Activated naive CD8-positive, alpha-beta T cell treated with anti-CD3 and anti-CD28 coated beads for 36 hours (primary cell): ENCODE measurements around the gene LMBR1L. TPM values are rescaled to one million over a fixed set of nuclear protein-coding genes. Genes with fewer than 3 reads are reported as not detected.
A peak's percentile ranks its signal among the peaks of the same experiment; 100 is the strongest.

ENCODE experiments used
- DNase-seq: peaks from one replicate; pipeline ENCODE4 v3.0.0; 2021
- H3K27ac Mint-ChIP-seq: one replicate; pipeline ENCODE4 v1.8.0; 2022; ENCODE audit warnings: mild to moderate bottlenecking, moderate library complexity, mixed read lengths
- H3K27me3 Mint-ChIP-seq: one replicate; pipeline ENCODE4 v1.8.0; 2022; ENCODE audit warnings: mild to moderate bottlenecking, mixed read lengths
- H3K36me3 Mint-ChIP-seq: one replicate; pipeline ENCODE4 v1.8.0; 2021; ENCODE audit warnings: mild to moderate bottlenecking, mixed read lengths
- H3K4me1 Mint-ChIP-seq: one replicate; pipeline ENCODE4 v1.8.0; 2021; ENCODE audit warnings: mixed read lengths
- H3K4me3 Mint-ChIP-seq: one replicate; pipeline ENCODE4 v1.8.0; 2022; ENCODE audit warnings: mild to moderate bottlenecking, moderate library complexity, mixed read lengths
- H3K9me3 Mint-ChIP-seq: one replicate; pipeline ENCODE4 v1.8.0; 2022; ENCODE audit warnings: mixed read lengths
- total RNA-seq, 2 experiments: library from RNA; stranded (reverse); gene quantifications; one replicate each; pipeline ENCODE4 v1.2.3, GENCODE V29; 2021

Gene LMBR1L
- total RNA-seq, 2 experiments from 2014 or later, result 21.9 to 25.4 TPM

DNA sequence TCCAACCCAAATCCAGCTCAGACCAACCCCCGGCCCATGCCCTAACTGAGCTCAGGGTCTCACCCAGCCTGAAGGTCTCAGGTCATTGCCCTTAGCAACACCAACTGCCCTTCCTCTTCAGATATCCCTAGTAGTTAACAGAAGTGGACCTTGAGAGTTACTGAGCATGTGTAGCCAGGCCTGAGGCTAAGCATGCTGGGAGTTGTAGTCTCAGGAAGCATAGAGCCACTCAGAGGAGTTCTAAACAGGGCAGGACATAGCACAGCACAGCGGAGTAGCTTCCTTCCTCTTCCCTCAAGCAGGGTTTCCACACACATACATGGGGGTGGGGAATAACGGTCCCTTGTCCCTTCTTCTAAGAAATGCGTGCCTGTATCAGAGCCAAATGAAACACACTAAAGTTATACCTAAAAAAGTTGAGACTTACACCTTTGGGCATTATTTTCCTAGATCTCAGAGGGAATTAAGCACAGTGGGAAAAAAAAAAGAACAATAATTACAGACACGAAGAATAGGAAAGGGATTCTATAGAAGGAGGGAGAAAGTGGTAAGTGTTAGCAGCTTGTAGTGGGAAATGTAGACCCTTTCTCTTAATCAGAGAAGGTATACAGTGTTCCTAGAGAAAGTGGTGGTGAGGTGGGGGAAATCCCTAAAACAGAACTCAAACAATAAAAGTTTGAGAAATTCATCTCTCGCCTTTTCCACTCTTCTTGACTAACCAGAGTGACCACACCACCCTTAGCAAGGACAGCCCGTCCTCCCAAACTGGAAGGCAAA is 54.5 kb downstream of the LMBR1L start:
- DNase-seq, result peak; percentile 52
- Mint-ChIP-seq H3K27me3 (no peaks in the 10 kb centered on the region), H3K4me3 (peak overlapping the region; percentile 96), H3K27ac (peak overlapping the region; percentile 74), H3K36me3 (peaks cover 20% of the 10 kb centered on the region), H3K9me3 (no peaks in the 10 kb centered on the region), H3K4me1 (peaks cover 41% of the 10 kb centered on the region)

DNA sequence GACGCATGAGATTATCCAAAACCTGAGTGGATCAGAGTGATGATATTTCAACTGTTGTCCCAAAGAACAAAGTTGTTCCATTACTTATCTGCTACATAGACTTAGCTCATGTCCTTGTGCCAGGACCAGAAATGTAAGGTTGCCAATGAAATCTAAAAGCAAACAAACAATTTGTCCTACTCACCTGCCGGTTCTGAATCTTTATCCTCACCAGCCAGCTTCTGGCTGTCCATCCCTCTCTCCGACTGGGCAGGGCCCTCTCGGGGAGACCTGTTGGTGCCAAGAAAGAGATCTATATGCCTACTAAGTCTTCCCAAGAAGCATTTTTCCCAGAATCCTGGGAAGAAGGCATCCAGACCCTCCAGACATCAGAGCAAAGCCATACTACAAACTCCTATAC is 55.6 kb downstream of the LMBR1L start:
- H3K4me3 Mint-ChIP-seq, result peak overlapping the region; percentile 26
- peaks cover 25% of the 10 kb centered on the region for H3K36me3 Mint-ChIP-seq
- H3K27me3 Mint-ChIP-seq, result no peaks in the 10 kb centered on the region
- DNase-seq, result no peak
- peak overlapping the region; percentile 3 for H3K27ac Mint-ChIP-seq
- H3K4me1 Mint-ChIP-seq, result peaks cover 40% of the 10 kb centered on the region
- H3K9me3 Mint-ChIP-seq, result no peaks in the 10 kb centered on the region

DNA sequence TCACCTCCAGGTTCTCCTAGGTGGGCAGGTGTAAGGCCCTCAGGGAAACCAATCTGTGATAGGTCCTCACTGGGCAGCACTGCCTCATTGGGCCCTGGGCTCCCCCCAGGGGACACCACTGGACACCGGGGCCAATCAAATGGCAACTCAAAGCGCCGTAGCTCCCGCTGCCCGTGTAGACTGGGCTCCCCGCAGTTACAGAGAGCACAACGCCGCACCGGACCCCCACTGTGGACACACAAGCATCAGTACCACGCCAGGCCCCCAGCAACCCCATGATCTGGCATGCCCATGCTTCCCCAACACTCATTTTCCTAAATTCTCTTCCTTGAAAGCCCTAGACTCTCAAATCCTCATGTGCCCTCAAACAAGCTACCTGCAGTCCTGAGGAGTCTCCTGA is 56.1 kb downstream of the LMBR1L start:
- DNase-seq, result no peak
- no peaks in the 10 kb centered on the region for H3K9me3 Mint-ChIP-seq
- peak overlapping the region; percentile 3 for H3K27ac Mint-ChIP-seq
- H3K27me3 Mint-ChIP-seq, result no peaks in the 10 kb centered on the region
- no peak overlapping the region for H3K4me3 Mint-ChIP-seq
- H3K36me3 Mint-ChIP-seq, result peaks cover 28% of the 10 kb centered on the region
- H3K4me1 Mint-ChIP-seq, result peaks cover 40% of the 10 kb centered on the region

DNA sequence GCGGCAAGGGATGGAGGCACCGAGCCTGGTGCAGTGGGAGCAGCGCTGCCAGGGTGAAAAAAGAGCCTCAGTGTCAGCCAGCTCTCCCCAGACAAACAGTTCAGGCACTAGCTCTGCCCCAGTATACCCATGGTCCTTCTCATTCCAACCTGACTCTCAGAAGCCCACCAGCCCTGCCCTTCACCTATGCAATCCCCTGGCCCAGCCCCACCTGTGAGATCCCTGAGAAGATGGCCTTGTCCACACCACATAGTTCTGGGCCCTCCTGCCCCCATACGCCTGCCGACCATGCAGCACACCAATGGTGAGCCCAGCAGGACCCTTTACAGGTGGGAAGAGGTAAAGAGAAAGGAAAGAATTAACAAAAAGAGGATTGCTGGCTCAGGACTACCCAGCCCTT is 56.6 kb downstream of the LMBR1L start:
- Mint-ChIP-seq H3K27ac (no peak overlapping the region), H3K4me1 (peaks cover 40% of the 10 kb centered on the region), H3K27me3 (no peaks in the 10 kb centered on the region), H3K36me3 (peaks cover 29% of the 10 kb centered on the region), H3K4me3 (no peak overlapping the region), H3K9me3 (no peaks in the 10 kb centered on the region)
- DNase-seq, result no peak

DNA sequence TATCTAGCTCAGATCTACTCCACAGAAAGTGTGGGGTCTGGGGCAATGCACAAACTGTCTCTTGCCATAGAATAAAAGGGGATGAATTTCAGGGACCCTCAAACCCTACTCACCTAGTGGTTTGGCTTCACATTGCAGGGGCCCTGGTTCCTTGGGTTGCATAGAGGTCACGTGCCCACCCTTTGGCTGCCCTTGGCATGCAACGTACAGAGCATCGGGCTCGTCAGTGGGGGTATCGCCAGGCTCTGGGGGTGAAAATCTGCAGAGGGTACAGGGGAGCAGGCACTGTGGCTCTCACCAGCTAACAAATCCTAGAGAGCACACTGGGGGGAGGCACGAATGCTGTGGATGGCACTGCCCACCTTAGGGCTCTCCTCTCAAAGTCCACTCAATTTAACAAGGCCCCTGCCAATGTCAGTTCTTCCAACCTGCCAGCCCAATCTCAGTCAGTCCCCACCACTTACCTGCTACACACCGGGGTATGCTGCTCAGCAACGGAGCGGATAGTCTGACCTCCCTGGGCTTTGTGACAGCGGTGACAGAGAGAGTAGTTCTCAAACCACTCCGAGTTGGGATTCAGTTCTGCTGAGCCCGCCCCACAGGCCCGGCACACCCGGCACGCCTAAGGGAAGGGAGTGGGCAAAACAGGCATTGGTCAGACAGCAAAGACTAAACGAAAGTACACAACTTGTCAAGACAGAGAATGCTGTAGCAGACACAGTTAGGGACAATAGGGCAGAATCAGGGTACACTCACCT is 58.0 kb downstream of the LMBR1L start:
- Mint-ChIP-seq H3K27me3 (no peaks in the 10 kb centered on the region), H3K4me1 (peaks cover 32% of the 10 kb centered on the region), H3K4me3 (no peak overlapping the region), H3K36me3 (peaks cover 36% of the 10 kb centered on the region), H3K9me3 (no peaks in the 10 kb centered on the region), H3K27ac (no peak overlapping the region)
- no peak for DNase-seq

DNA sequence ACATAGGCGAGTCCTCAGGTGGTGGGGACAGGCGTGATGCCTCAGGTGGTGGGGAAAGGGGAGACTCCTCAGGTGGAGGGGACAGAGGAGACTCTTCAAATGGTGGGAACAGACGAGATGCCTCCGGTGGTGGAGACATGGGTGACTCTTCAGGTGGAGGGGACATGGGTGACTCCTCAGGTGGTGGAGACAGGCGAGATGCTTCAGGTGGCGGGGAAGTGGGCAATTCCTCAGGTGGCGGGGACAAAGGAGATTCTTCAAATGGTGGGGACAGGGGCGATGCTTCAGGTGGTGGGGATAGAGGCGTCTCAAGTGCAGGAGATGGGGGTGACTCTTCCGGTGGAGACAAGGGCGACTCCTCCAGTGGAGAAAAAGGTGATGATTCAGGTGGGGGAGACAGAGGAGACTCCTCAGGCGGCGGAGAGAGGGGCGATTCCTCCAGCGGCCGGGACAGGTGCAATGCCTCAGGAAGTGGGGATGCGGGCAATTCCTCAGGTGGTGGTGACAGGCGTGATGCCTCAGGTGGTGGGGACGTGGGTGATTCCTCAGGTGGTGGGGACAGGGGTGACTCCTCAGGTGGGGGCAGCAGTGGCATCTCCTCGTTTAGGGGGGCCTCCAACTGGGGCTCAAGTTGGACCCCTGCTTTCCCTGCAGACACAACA is 58.7 kb downstream of the LMBR1L start:
- H3K27ac Mint-ChIP-seq, result no peak overlapping the region
- DNase-seq, result no peak
- H3K9me3 Mint-ChIP-seq, result no peaks in the 10 kb centered on the region
- H3K27me3 Mint-ChIP-seq, result no peaks in the 10 kb centered on the region
- peaks cover 37% of the 10 kb centered on the region for H3K36me3 Mint-ChIP-seq
- peaks cover 25% of the 10 kb centered on the region for H3K4me1 Mint-ChIP-seq
- H3K4me3 Mint-ChIP-seq, result no peak overlapping the region

DNA sequence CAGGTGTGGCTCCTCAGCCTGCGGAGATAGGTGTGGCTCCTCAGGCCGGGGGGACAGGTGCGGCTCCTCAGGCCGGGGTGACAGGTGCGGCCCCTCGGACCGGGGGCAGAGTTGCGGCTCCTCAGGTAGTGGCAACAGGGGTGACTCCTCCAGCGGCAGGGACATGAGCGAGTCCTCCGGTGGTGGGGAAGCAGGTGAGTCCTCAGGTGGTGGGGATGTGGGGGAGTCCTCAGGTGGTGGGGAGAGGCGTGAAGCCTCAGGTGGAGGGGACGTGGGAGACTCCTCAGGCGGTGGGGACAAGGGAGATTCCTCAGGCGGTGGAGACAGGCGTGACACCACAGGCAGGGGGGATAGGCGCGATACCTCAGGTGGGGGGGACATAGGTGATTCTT is 59.3 kb downstream of the LMBR1L start:
- DNase-seq, result no peak
- H3K4me1 Mint-ChIP-seq, result peaks cover 20% of the 10 kb centered on the region
- H3K36me3 Mint-ChIP-seq, result peaks cover 37% of the 10 kb centered on the region
- no peak overlapping the region for H3K4me3 Mint-ChIP-seq
- no peaks in the 10 kb centered on the region for H3K9me3 Mint-ChIP-seq
- no peaks in the 10 kb centered on the region for H3K27me3 Mint-ChIP-seq
- no peak overlapping the region for H3K27ac Mint-ChIP-seq

DNA sequence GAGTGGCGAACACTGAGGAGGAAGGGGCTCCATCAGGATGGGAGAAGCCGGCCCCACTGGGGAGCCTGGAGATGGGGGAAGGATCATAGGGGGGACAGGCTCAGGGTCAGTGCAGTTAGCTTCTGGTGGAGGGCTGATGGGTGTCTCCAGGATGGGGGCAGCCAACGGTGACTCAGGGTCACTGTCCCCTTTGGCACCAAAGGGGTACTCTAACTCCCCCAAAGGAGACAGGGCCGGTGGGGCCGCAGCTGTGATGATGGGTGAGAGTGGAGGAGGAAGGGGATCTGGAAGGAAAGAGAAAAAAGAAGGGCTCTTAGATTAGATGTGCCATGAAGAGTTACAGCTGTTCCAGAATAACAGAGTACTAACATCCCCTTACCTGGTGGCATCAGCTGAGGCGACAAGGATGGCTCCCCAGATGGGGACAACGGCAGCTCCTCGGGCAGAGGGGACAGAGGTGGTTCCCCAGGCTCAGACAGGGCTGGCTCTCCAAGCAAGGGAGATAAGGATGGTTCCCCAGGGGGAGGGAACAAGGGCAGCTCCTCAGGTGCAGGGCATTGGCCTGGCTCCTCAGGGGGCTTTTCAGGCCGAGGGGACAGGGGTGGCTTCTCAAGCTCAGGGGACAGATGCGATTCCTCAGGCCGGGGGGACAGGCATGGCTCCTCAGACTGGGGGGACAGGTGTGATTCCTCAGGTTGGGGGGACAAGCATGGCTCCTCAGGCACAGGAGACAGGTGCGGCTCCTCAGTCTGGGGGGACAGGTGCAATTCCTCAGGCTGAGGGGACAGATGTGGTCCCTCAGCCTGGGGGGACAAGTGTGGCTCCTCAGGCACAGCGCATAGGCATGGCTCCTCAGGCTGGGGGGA is 59.9 kb downstream of the LMBR1L start:
- Mint-ChIP-seq H3K4me1 (peaks cover 13% of the 10 kb centered on the region), H3K36me3 (peaks cover 38% of the 10 kb centered on the region), H3K27ac (no peak overlapping the region), H3K27me3 (no peaks in the 10 kb centered on the region), H3K9me3 (no peaks in the 10 kb centered on the region), H3K4me3 (no peak overlapping the region)
- DNase-seq, result no peak

DNA sequence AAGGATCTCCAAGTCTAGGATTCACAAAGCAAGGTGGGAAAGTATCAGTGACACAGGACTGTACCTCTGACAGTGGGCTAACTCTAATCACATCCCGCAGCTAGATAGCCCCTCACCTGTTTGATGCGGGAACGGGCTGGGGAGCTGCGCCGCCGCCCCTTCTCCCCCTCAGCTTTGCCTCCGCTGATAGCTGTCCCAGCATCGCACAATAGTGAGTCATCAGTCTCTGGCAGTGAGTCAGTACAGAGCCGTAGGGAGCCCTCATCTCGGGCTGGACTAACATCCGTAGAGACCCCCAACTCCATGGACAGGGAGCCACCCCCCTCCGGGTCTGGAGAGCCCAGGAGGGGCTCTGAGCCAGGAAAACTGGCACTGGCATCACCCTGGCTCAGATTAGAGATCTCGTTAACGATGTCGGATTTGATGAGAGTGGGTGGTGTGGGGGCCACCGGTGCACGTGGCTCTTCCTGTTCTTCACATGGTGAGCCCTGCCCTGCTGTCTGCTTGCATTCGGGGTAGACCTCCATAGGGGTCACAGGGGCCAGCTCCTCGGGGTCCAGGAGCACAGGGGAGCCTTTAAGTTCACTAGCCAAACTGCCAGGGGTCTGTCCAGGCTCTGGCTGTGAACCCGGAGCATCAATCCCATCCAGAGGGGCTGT is 61.0 kb downstream of the LMBR1L start:
- no peak overlapping the region for H3K27ac Mint-ChIP-seq
- H3K4me1 Mint-ChIP-seq, result peaks cover 3% of the 10 kb centered on the region
- peaks cover 39% of the 10 kb centered on the region for H3K36me3 Mint-ChIP-seq
- H3K27me3 Mint-ChIP-seq, result no peaks in the 10 kb centered on the region
- DNase-seq, result no peak
- H3K4me3 Mint-ChIP-seq, result no peak overlapping the region
- H3K9me3 Mint-ChIP-seq, result no peaks in the 10 kb centered on the region

DNA sequence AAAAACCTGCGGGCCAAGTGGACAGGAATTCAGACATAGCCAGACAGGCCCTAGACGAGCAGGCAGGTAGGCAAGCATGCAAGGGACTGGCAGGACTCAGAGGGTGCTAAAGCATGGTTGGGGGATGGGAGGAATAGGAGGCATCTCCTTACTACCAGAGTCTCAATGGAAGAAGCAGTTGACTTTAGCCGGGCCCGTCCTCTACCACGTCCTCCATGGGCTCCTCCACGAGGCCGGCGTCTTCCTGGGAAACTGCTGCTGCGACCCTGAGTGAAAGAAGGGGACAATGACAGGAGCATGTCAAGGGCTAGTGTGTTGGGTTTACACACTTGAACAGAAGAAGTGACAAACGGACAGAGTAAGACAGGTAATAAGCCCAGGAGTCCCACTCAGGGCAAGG is 61.7 kb downstream of the LMBR1L start:
- no peaks in the 10 kb centered on the region for H3K27me3 Mint-ChIP-seq
- no peak overlapping the region for H3K27ac Mint-ChIP-seq
- peaks cover 44% of the 10 kb centered on the region for H3K36me3 Mint-ChIP-seq
- H3K4me1 Mint-ChIP-seq, result peaks cover 5% of the 10 kb centered on the region
- no peaks in the 10 kb centered on the region for H3K9me3 Mint-ChIP-seq
- no peak overlapping the region for H3K4me3 Mint-ChIP-seq
- no peak for DNase-seq

Other genes with a start within 250 kb of the LMBR1L start
- 1 to 10 TPM; 2.6 to 3.1 TPM for gene RND1, start 245.0 kb downstream of the LMBR1L start, total RNA-seq
- gene FKBP11, start 185.4 kb downstream of the LMBR1L start, total RNA-seq, result 100 to 1,000 TPM in 1 of 2 experiments, 10 to 100 TPM in 1; 97.4 to 104 TPM
- gene ARF3, start 153.4 kb downstream of the LMBR1L start, total RNA-seq, result 10 to 100 TPM; 81.8 to 82.5 TPM
- under 1 TPM; 0.24 to 0.39 TPM for gene WNT10B, start 139.1 kb downstream of the LMBR1L start, total RNA-seq
- not detected for gene WNT1, start 132.5 kb downstream of the LMBR1L start, total RNA-seq
- gene DDN, start 111.5 kb downstream of the LMBR1L start, total RNA-seq, result 1 to 10 TPM; 1.3 to 1.4 TPM
- gene PRKAG1, start 92.1 kb downstream of the LMBR1L start, total RNA-seq, result 10 to 100 TPM; 57.9 to 60.9 TPM
- gene KMT2D, start 50.1 kb downstream of the LMBR1L start, total RNA-seq, result 10 to 100 TPM; 45.3 to 47.5 TPM
- 10 to 100 TPM; 11.0 to 13.2 TPM for gene RHEBL1, start 40.9 kb downstream of the LMBR1L start, total RNA-seq
- not detected for gene DHH, start 16.0 kb downstream of the LMBR1L start, total RNA-seq
- gene TUBA1B, start 20.5 kb upstream of the LMBR1L start, total RNA-seq, result 1,000 to 10,000 TPM; 2,350 to 2,390 TPM
- gene TUBA1A, start 78.2 kb upstream of the LMBR1L start, total RNA-seq, result 10 to 100 TPM; 54.3 to 55.0 TPM
- 100 to 1,000 TPM; 315 to 343 TPM for gene TUBA1C, start 154.2 kb upstream of the LMBR1L start, total RNA-seq
- not detected for gene PRPH, start 184.3 kb upstream of the LMBR1L start, total RNA-seq
- gene TROAP, start 212.4 kb upstream of the LMBR1L start, total RNA-seq, result 10 to 100 TPM; 56.6 to 59.7 TPM
- not detected for gene C1QL4, start 226.3 kb upstream of the LMBR1L start, total RNA-seq
- gene DNAJC22, start 236.0 kb upstream of the LMBR1L start, total RNA-seq, result not detected